Glutamatergic neuron (in vitro differentiated cells): ENCODE data around the gene SLC4A9. TPM values are rescaled to one million over a fixed set of nuclear protein-coding genes. Genes with fewer than 3 reads are reported as not detected.
A peak's percentile ranks its signal among the peaks of the same experiment; 100 is the strongest.

ENCODE experiments used
- DNase-seq: peaks from one replicate; pipeline ENCODE4 v3.0.0; 2022
- H3K27ac Mint-ChIP-seq: one replicate; pipeline ENCODE4 v1.8.0; 2020; ENCODE audit warnings: mild to moderate bottlenecking, mixed read lengths, inconsistent platforms; ENCODE audit not compliant: unreplicated experiment
- H3K27me3 Mint-ChIP-seq: one replicate; pipeline ENCODE4 v1.8.0; 2020; ENCODE audit warnings: mild to moderate bottlenecking, moderate library complexity, mixed read lengths, inconsistent platforms; ENCODE audit not compliant: unreplicated experiment
- H3K36me3 Mint-ChIP-seq: one replicate; pipeline ENCODE4 v1.8.0; 2020; ENCODE audit warnings: mild to moderate bottlenecking, mixed read lengths, inconsistent platforms; ENCODE audit not compliant: unreplicated experiment
- H3K4me1 Mint-ChIP-seq: one replicate; pipeline ENCODE4 v1.8.0; 2020; ENCODE audit warnings: mild to moderate bottlenecking, low read depth, mixed read lengths, inconsistent platforms; ENCODE audit not compliant: unreplicated experiment
- H3K4me3 Mint-ChIP-seq: one replicate; pipeline ENCODE4 v1.8.0; 2020; ENCODE audit warnings: mild to moderate bottlenecking, mixed read lengths, inconsistent platforms; ENCODE audit not compliant: unreplicated experiment
- H3K9me3 Mint-ChIP-seq: one replicate; pipeline ENCODE4 v1.8.0; 2020; ENCODE audit warnings: mild to moderate bottlenecking, moderate library complexity, mixed read lengths, inconsistent platforms; ENCODE audit not compliant: unreplicated experiment
- total RNA-seq: library from RNA; stranded (reverse); fragmentation: NEBNext Ultra II Directional; extraction: Animal tissue kit (Norgen Biotek cat#: 25700); gene quantifications from one replicate; pipeline ENCODE4 v1.2.1, GENCODE V29; 2021; ENCODE audit not compliant: unreplicated experiment
- TF ChIP-seq, protein P1 (sequence below): fragments of 200-600 bp; sonication (generic); IDR thresholded peaks from one replicate; pipeline ENCODE4 v1.5.0; 2021; ENCODE audit not compliant: partially characterized antibody, unreplicated experiment

Gene SLC4A9
- total RNA-seq, 1 donor from 2014 or later = not detected

DNA sequence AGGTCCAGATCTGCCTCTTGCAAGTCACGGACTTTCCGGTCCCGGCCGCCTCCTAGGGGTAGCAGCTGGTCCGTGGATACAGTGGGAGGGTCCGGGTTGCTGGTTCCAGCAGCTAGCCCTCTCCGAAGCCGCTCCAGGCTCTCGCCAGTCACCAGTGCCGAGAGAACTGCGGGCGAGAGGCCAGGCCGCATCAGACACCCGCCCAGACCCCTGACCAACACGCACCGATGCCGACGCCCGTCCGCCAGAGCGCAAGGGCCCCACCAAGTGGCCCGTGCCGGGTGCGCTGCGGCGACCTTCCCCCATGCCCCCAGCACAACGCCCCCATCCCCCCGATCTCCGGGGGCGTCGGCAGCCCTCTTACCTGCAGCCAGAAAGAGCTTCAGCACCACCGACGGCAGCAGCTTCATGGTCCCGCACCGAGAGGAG is 14.1 kb upstream of the SLC4A9 start:
- Mint-ChIP-seq H3K27ac (no peak overlapping the region), H3K36me3 (no peaks in the 10 kb centered on the region), H3K9me3 (peaks cover 2% of the 10 kb centered on the region), H3K27me3 (peaks cover 11% of the 10 kb centered on the region), H3K4me1 (peaks cover 16% of the 10 kb centered on the region), H3K4me3 (peak overlapping the region; percentile 84)
- TF ChIP-seq, protein P1, sequence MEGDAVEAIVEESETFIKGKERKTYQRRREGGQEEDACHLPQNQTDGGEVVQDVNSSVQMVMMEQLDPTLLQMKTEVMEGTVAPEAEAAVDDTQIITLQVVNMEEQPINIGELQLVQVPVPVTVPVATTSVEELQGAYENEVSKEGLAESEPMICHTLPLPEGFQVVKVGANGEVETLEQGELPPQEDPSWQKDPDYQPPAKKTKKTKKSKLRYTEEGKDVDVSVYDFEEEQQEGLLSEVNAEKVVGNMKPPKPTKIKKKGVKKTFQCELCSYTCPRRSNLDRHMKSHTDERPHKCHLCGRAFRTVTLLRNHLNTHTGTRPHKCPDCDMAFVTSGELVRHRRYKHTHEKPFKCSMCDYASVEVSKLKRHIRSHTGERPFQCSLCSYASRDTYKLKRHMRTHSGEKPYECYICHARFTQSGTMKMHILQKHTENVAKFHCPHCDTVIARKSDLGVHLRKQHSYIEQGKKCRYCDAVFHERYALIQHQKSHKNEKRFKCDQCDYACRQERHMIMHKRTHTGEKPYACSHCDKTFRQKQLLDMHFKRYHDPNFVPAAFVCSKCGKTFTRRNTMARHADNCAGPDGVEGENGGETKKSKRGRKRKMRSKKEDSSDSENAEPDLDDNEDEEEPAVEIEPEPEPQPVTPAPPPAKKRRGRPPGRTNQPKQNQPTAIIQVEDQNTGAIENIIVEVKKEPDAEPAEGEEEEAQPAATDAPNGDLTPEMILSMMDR = no peak
- DNase-seq = peak; percentile 55

DNA sequence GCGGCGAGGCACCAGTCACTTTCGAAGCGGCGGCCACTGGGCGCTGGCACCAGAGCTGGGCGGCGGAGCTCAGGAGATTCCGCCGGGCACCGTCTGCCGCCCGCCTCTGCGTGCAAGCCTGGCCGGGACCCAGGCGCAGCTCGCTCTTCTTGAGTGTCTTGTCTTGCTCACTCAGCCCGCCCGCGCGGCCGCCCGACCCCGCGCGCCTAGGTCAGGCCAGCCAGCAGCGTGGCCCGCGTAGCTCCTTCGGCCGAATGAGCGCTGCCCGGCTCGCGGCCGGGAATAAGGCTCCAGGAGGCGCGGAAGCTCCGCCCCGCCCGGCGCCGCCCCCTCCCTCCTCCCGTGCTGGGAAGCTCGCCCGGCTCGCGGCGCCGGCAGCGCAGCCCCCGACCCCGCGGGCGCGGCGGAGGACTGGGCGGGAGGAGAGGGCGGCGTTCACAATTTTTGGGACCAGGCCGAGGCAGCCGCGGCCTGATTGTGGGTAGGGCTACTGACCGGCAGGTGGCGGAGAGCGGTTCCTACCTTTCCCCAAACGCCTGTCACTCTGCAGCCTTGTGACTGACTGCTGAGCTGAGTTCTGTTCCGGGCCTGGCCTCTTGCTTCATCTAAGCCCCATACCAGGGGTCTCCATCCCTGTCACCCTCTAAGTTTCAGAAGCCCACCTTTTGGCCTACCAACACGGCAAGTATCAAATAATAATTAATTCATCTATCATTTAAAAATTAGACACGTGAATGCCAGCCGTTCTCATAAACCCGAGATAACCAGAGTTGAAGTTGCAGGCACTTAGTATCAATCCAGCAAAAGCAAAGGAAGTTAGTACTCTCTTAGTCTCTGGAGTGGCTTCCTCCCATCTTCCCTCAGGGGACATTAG is 13.4 kb upstream of the SLC4A9 start, which contains the start of gene HBEGF:
HBEGF (minus strand) TSS at position 256 of the 874 bp plus-strand sequence. CDS start 275 bp downstream, outside the sequence.
- Mint-ChIP-seq H3K4me1 (peaks cover 16% of the 10 kb centered on the region), H3K27ac (peak within 1 kb of the TSS; percentile 71), H3K9me3 (peaks cover 2% of the 10 kb centered on the region), H3K27me3 (peaks cover 11% of the 10 kb centered on the region), H3K4me3 (peak within 1 kb of the TSS; percentile 84), H3K36me3 (no peaks in the 10 kb centered on the region)
- peak; percentile 81 for DNase-seq
- TF ChIP-seq, protein P1 = peak; percentile 74

DNA sequence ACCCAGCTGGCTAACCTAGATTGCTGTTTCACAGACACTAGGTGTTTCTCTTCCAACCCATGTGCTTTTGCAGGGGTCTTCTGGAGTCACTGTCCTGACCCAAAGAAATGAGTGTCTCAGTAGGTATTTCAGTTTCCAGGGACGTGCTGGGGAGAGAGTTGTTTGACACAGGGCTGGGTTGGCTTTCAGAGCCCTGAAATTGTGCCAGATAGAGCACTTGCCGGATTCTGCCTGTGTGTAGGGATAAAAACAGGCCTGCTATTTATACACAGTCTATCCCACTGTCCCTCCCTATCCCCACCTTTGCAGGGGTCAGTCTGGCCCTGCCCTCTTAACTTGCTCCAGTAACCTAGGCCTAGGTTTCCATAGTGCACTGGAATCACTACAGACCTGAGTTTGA is 12.6 kb upstream of the SLC4A9 start:
- Mint-ChIP-seq H3K9me3 (peaks cover 2% of the 10 kb centered on the region), H3K27ac (no peak overlapping the region), H3K36me3 (no peaks in the 10 kb centered on the region), H3K4me3 (peak overlapping the region; percentile 79), H3K27me3 (peaks cover 11% of the 10 kb centered on the region), H3K4me1 (peaks cover 11% of the 10 kb centered on the region)
- DNase-seq = no peak
- TF ChIP-seq, protein P1 = no peak

DNA sequence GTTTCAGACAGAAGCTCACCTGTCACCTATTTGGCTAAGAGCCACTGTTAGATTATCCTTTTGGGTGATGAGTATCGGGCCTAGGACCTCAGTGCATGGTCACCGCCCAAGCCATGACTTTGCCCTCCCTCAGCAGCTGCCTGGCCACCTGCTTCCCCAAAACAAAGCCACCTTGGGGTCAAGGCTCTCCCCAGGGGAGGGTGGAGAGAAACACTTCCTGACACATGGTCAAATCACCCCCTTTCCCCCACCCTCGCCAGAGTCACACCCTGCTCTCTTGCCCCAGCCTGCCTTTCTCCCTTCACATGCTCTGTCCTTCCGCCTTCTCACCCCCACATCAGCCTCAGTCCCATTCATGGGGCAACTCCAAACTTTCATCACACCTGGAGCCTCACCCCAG is 11.9 kb upstream of the SLC4A9 start:
- peaks cover 7% of the 10 kb centered on the region for H3K4me1 Mint-ChIP-seq
- H3K27ac Mint-ChIP-seq = no peak overlapping the region
- H3K4me3 Mint-ChIP-seq = no peak overlapping the region
- no peak for DNase-seq
- peaks cover 2% of the 10 kb centered on the region for H3K9me3 Mint-ChIP-seq
- H3K36me3 Mint-ChIP-seq = no peaks in the 10 kb centered on the region
- H3K27me3 Mint-ChIP-seq = peaks cover 11% of the 10 kb centered on the region
- TF ChIP-seq, protein P1 = no peak

DNA sequence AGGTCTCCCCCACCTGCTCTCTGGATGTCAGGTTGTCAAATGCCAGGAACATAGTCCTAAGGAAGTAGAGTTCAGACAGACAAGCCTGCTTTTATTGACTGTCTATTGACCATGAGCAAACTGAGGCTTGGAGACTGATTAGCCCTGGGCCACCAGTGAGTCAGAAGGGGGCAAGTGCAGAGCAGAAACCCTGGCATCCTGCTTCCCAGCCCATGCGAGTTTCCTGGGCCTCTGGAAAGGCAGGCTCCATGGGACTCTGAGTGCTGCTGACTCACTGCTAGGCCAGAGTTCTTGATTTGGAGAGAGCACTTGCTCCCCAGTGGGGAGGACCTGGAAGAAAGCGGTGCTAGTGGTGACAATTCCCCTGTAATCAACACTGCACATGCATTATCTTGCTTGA is 10.8 kb upstream of the SLC4A9 start:
- TF ChIP-seq, protein P1 = no peak
- Mint-ChIP-seq H3K4me3 (no peak overlapping the region), H3K9me3 (peaks cover 2% of the 10 kb centered on the region), H3K36me3 (no peaks in the 10 kb centered on the region), H3K4me1 (peaks cover 7% of the 10 kb centered on the region), H3K27ac (no peak overlapping the region), H3K27me3 (peaks cover 11% of the 10 kb centered on the region)
- DNase-seq = no peak
